ENCODE measurements around the gene CMIP. TPM values are rescaled to one million over a fixed set of nuclear protein-coding genes. Genes with fewer than 3 reads are reported as not detected.

The CMIP gene
- total RNA-seq, 4 donors from 2014 or later: 14.5 to 24.6 (median 21.0) TPM

- TF ChIP-seq POLR2AphosphoS5 (IDR thresholded peaks at IDR 0.05) (no peak), EP300 (IDR thresholded peaks at IDR 0.05) (no peak), CTCF (IDR thresholded peaks at IDR 0.05) (no peak), POLR2A (IDR thresholded peaks at IDR 0.05; ENCODE audit: low read depth) (no peak)
- peaks cover 37 to 47% (median 44%) of the 10 kb centered on the region in 4 donors for H3K4me1 ChIP-seq
- H3K9me3 ChIP-seq: no peaks in the 10 kb centered on the region
- no peak overlapping the region for H3K4me3 ChIP-seq
- H3K27ac ChIP-seq (replicated peaks in 1 of 4): no peak overlapping the region
- intact Hi-C loops (cut with DNase I): no loop called here
- DNase-seq (ENCODE audit: extremely low spot score): no peak
- peaks cover 0 to 18% (median 8%) of the 10 kb centered on the region in 4 donors for H3K36me3 ChIP-seq
- no peaks in the 10 kb centered on the region for H3K27me3 ChIP-seq
- 88% methylated on average over 6 of the region's 6 CpGs for WGBS
These were observed 163.4 kb downstream of the CMIP start for GRCh38 chr16:81607805-81608522.

GRCh38 chr16:81608523-81609209 is 164.1 kb downstream of the CMIP start:
- H3K9me3 ChIP-seq: no peaks in the 10 kb centered on the region
- H3K4me1 ChIP-seq: peaks cover 43 to 54% (median 50%) of the 10 kb centered on the region in 4 donors
- H3K27ac ChIP-seq (replicated peaks in 1 of 4): peak overlapping the region; percentile 39 to 70 (median 54)
- TF ChIP-seq POLR2AphosphoS5 (IDR thresholded peaks at IDR 0.05) (peak in 1 of 2 donors; percentile 11), EP300 (IDR thresholded peaks at IDR 0.05) (no peak)
- no peak for DNase-seq (ENCODE audit: extremely low spot score)
- no peak overlapping the region for H3K4me3 ChIP-seq
- 66% methylated on average over 13 of the region's 13 CpGs for WGBS
- H3K36me3 ChIP-seq: peaks cover 0 to 18% (median 8%) of the 10 kb centered on the region in 4 donors
- H3K27me3 ChIP-seq: no peaks in the 10 kb centered on the region
- intact Hi-C loops (cut with DNase I): no loop called here

DNA sequence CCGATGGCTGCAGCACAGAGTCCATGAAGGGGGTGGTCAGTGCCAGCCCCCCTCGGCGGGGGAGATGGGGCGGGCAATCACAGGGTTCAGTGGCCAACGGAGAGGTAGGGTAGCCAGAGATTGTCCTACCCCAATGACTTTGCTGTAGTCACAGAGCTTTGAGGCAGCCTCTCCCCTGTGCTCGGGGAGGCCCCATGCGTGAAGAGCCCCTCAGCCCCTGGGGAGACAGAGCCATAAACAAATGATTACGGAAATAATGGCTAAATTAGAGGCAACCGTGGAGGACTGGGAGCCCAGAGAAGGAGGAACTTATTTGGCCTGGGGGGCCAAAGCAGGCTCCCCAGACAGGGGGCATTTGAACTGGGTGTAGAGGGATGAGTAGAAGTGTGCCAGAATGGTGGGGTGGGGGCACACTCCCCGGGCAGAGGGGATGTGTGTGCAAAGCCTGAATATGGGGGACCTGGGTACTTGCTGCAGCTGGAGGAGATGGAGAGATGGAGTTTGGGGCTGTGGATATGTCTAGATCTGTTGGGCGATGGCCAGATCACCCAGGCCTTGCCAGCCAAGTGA is 164.8 kb downstream of the CMIP start:
- TF ChIP-seq POLR2A (IDR thresholded peaks at IDR 0.05; ENCODE audit: low read depth): no peak
- TF ChIP-seq EP300 (IDR thresholded peaks at IDR 0.05): no peak
- TF ChIP-seq CTCF (IDR thresholded peaks at IDR 0.05): no peak
- TF ChIP-seq POLR2AphosphoS5 (IDR thresholded peaks at IDR 0.05): no peak
- Histone ChIP-seq H3K27me3 (no peaks in the 10 kb centered on the region), H3K9me3 (no peaks in the 10 kb centered on the region), H3K27ac (replicated peaks in 1 of 4) (peak overlapping the region; percentile 39 to 70 (median 54)), H3K36me3 (peaks cover 0 to 18% (median 8%) of the 10 kb centered on the region in 4 donors), H3K4me1 (peaks cover 50 to 59% (median 55%) of the 10 kb centered on the region in 4 donors), H3K4me3 (no peak overlapping the region)
- intact Hi-C loops (cut with DNase I): no loop called here
- WGBS: 89% methylated on average over 11 of the region's 11 CpGs
- no peak for DNase-seq (ENCODE audit: extremely low spot score)

GRCh38 chr16:81610144-81610842 is 165.7 kb downstream of the CMIP start:
- no peak for TF ChIP-seq POLR2A (IDR thresholded peaks at IDR 0.05; ENCODE audit: low read depth)
- peak; percentile 45 to 52 for TF ChIP-seq POLR2AphosphoS5 (IDR thresholded peaks at IDR 0.05)
- H3K9me3 ChIP-seq: no peaks in the 10 kb centered on the region
- no peaks in the 10 kb centered on the region for H3K27me3 ChIP-seq
- H3K27ac ChIP-seq (replicated peaks in 1 of 4): peak overlapping the region; percentile 39 to 70 (median 54)
- 37% methylated on average over 14 of the region's 26 CpGs for WGBS
- intact Hi-C loops (cut with DNase I): no loop called here
- no peak for DNase-seq (ENCODE audit: extremely low spot score)
- peaks cover 52 to 59% (median 55%) of the 10 kb centered on the region in 4 donors for H3K4me1 ChIP-seq
- H3K36me3 ChIP-seq: peaks cover 0 to 18% (median 8%) of the 10 kb centered on the region in 4 donors
- H3K4me3 ChIP-seq: peak overlapping the region; percentile 11 to 52 (median 22)

DNA sequence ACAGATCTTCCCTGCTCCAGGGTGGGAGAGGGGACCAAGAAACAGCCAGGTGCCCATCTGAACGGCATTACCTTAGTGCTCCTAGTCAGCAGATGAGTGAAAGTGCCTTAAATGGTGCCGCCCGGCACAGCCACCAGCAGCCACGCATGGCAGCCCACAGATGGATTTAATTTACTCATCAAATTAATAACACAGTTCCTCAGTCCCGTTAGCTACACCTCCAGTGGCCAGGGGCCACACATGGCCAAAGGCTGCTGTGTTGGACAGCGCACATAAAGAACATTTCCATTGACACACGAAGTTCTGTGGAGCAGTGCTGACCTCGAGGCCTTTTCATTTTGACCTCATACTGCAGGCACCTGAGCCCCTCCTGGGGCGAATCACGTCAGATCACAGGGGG is 166.3 kb downstream of the CMIP start:
- Histone ChIP-seq H3K27ac (replicated peaks in 1 of 4) (peak overlapping the region; percentile 40 to 70 (median 58)), H3K4me1 (peaks cover 52 to 63% (median 57%) of the 10 kb centered on the region in 4 donors), H3K27me3 (no peaks in the 10 kb centered on the region), H3K4me3 (peak overlapping the region in 3 of 4 donors; percentile 13 to 52 (median 30)), H3K36me3 (peaks cover 0 to 18% (median 8%) of the 10 kb centered on the region in 4 donors), H3K9me3 (no peaks in the 10 kb centered on the region)
- WGBS: 83% methylated on average over 7 of the region's 10 CpGs
- no peak for DNase-seq (ENCODE audit: extremely low spot score)
- no peak for TF ChIP-seq CTCF (IDR thresholded peaks at IDR 0.05)
- no peak for TF ChIP-seq POLR2A (IDR thresholded peaks at IDR 0.05; ENCODE audit: low read depth)
- no peak for TF ChIP-seq EP300 (IDR thresholded peaks at IDR 0.05)
- TF ChIP-seq POLR2AphosphoS5 (IDR thresholded peaks at IDR 0.05): no peak
- intact Hi-C loops (cut with DNase I): no loop called here

Data from esophagus muscularis mucosa (tissue), 4 donors.